ENCODE results near the gene TIMM22. TPM values are rescaled to one million over a fixed set of nuclear protein-coding genes. Genes with fewer than 3 reads are reported as not detected.

The TIMM22 gene
- total RNA-seq, 1 experiment from 2014 or later: 14.0 TPM

DNA sequence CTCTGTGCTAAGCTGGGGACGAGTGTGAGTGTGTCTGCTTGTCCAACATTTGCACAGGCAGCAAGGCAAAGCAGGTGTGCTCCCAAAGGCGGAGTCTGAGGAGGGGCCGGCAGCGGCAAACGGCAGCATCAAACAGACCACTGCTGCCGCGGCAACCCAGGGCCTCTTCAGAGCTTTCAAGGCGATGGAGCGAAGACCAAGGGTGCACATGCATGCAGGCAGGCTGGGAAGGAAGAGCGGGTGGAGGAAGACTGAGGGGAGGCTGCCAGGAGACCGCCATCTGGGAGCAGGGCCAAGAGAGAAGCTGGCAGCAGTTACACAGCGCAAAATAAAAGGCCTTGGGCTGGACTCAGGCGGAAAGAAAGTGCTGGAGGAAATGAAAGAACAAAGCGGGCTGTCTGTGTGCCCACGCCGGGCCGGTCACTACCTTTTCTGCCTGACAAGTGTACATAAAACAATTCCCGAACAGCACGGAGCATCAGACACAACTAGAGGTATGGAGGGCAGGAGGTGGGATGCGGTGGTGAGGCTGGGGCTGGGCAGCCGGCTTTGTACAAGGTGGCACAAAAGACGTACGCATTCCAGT lies 8.5 kb downstream of the TIMM22 start:
- CTCF ChIA-PET: interaction anchor here (1.5 kb wide), 1 partner anchor 50 kb away, joined by 3 read pairs; no protein-coding TSS in a partner anchor
- intact Hi-C loops (cut with micrococcal nuclease): no loop called here
- Histone ChIP-seq H3K9ac (ENCODE audit: low read length) (no peak overlapping the region), H3K9me3 (ENCODE audit: control insufficient read depth in 1 of 2, insufficient read depth in 1 of 2, low read depth in 1 of 2, low read length in 2 of 2) (no peaks in the 10 kb centered on the region), H3K9me2 (ENCODE audit: insufficient read depth) (no peaks in the 10 kb centered on the region), H4K20me1 (ENCODE audit: insufficient read depth) (no peaks in the 10 kb centered on the region), H3K27me3 (ENCODE audit: insufficient read depth, low read length) (no peaks in the 10 kb centered on the region), H3K36me3 (ENCODE audit: control insufficient read depth in 1 of 2, insufficient read depth in 2 of 2, low read length in 2 of 2) (peaks cover 24 to 27% of the 10 kb centered on the region in 2 experiments), H2AFZ (ENCODE audit: low read depth, low read length, poor library complexity, severe bottlenecking) (no peak overlapping the region), H3K79me2 (ENCODE audit: insufficient read depth, low read length) (peaks cover 4% of the 10 kb centered on the region; the same call in 1 of the 2 replicates), H3K4me2 (ENCODE audit: low read length) (no peak overlapping the region), H3K27ac (ENCODE audit: low read depth, low read length) (no peak overlapping the region), H3K4me1 (ENCODE audit: control insufficient read depth in 1 of 2, insufficient read depth in 2 of 2, low read length in 2 of 2) (no peaks in the 10 kb centered on the region), H3K4me3 (replicated peaks in 1 of 2; ENCODE audit: low read depth in 1 of 2, low read length in 2 of 2) (no peak overlapping the region)
- RAD21 ChIA-PET (ENCODE audit: low non-redundant PET in 1 of 2, low total read pairs in 2 of 2, uncharacterized antibody in 2 of 2, unreplicated experiment in 2 of 2): no interaction called here
- TF ChIP-seq SP1 (IDR thresholded peaks at IDR 0.05; ENCODE audit: low read depth) (no peak), SRF (IDR thresholded peaks at IDR 0.05; ENCODE audit: low read depth) (no peak), EZH2 (IDR thresholded peaks at IDR 0.05) (no peak), YY1 (IDR thresholded peaks at IDR 0.05; ENCODE audit: extremely low read depth, insufficient replicate concordance, low read depth, low read length) (no peak), CBX3 (IDR thresholded peaks at IDR 0.05; ENCODE audit: low read depth) (no peak)
- TF ChIP-seq, protein P1, sequence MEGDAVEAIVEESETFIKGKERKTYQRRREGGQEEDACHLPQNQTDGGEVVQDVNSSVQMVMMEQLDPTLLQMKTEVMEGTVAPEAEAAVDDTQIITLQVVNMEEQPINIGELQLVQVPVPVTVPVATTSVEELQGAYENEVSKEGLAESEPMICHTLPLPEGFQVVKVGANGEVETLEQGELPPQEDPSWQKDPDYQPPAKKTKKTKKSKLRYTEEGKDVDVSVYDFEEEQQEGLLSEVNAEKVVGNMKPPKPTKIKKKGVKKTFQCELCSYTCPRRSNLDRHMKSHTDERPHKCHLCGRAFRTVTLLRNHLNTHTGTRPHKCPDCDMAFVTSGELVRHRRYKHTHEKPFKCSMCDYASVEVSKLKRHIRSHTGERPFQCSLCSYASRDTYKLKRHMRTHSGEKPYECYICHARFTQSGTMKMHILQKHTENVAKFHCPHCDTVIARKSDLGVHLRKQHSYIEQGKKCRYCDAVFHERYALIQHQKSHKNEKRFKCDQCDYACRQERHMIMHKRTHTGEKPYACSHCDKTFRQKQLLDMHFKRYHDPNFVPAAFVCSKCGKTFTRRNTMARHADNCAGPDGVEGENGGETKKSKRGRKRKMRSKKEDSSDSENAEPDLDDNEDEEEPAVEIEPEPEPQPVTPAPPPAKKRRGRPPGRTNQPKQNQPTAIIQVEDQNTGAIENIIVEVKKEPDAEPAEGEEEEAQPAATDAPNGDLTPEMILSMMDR (IDR thresholded peaks at IDR 0.05 in 2 of 3, conservative IDR thresholded peaks at IDR 0.05 in 1 of 3; ENCODE audit: borderline replicate concordance in 1 of 3, insufficient read depth in 1 of 3, low read depth in 2 of 3, low read length in 2 of 3): no peak
- POLR2A ChIA-PET: no interaction called here
- no peak for DNase-seq (ENCODE audit: low read depth, low spot score)
- BruUV-seq (replicated peaks): no TSS peak
- ATAC-seq: no peak

DNA sequence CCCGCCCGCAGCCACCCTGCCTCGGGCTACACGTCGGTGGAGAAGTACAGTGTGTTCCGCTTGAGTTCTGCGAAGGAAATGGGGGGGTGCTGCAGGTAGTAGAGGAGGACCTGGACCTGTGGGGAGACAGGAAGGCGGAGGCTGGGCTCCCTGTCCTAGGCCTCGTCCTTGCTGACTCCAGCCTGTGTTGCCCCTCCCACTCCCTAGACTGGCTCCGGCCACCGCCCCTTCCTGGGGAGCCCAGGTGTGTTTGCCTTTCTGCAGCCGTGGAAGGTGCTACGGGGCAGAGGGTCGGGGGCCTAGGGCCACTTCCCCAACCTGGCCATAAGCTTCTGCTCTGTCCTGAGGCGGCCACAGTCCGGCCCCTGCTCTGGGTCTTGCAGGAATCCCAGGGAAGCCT lies 9.1 kb downstream of the TIMM22 start:
- BruUV-seq (replicated peaks): no TSS peak
- Histone ChIP-seq H3K9me2 (ENCODE audit: insufficient read depth) (no peaks in the 10 kb centered on the region), H4K20me1 (ENCODE audit: insufficient read depth) (no peaks in the 10 kb centered on the region), H2AFZ (ENCODE audit: low read depth, low read length, poor library complexity, severe bottlenecking) (no peak overlapping the region), H3K9me3 (ENCODE audit: control insufficient read depth in 1 of 2, insufficient read depth in 1 of 2, low read depth in 1 of 2, low read length in 2 of 2) (no peaks in the 10 kb centered on the region), H3K27me3 (ENCODE audit: insufficient read depth, low read length) (no peaks in the 10 kb centered on the region), H3K4me2 (ENCODE audit: low read length) (no peak overlapping the region), H3K9ac (ENCODE audit: low read length) (no peak overlapping the region), H3K4me1 (ENCODE audit: control insufficient read depth in 1 of 2, insufficient read depth in 2 of 2, low read length in 2 of 2) (no peaks in the 10 kb centered on the region), H3K4me3 (replicated peaks in 1 of 2; ENCODE audit: low read depth in 1 of 2, low read length in 2 of 2) (no peak overlapping the region), H3K36me3 (ENCODE audit: control insufficient read depth in 1 of 2, insufficient read depth in 2 of 2, low read length in 2 of 2) (peaks cover 18 to 23% of the 10 kb centered on the region in 2 experiments), H3K27ac (ENCODE audit: low read depth, low read length) (no peak overlapping the region), H3K79me2 (ENCODE audit: insufficient read depth, low read length) (no peaks in the 10 kb centered on the region)
- DNase-seq (ENCODE audit: low read depth, low spot score): no peak
- CTCF ChIA-PET: no interaction called here
- POLR2A ChIA-PET: no interaction called here
- ATAC-seq: no peak
- intact Hi-C loops (cut with micrococcal nuclease): no loop called here
- RAD21 ChIA-PET (ENCODE audit: low non-redundant PET in 1 of 2, low total read pairs in 2 of 2, uncharacterized antibody in 2 of 2, unreplicated experiment in 2 of 2): no interaction called here
- TF ChIP-seq POLR2A (IDR thresholded peaks at IDR 0.05; ENCODE audit: borderline replicate concordance, extremely low read depth, insufficient read depth, insufficient read length): no peak
- TF ChIP-seq, protein P2, sequence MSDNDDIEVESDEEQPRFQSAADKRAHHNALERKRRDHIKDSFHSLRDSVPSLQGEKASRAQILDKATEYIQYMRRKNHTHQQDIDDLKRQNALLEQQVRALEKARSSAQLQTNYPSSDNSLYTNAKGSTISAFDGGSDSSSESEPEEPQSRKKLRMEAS (IDR thresholded peaks at IDR 0.05): no peak
- TF ChIP-seq, protein P3, sequence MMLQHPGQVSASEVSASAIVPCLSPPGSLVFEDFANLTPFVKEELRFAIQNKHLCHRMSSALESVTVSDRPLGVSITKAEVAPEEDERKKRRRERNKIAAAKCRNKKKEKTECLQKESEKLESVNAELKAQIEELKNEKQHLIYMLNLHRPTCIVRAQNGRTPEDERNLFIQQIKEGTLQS (IDR thresholded peaks at IDR 0.05): no peak
- no peak for TF ChIP-seq SP1 (IDR thresholded peaks at IDR 0.05; ENCODE audit: low read depth)
- TF ChIP-seq ELF1 (IDR thresholded peaks at IDR 0.05; ENCODE audit: borderline replicate concordance, low read depth): no peak
- TF ChIP-seq, protein P1 (IDR thresholded peaks at IDR 0.05 in 2 of 3, conservative IDR thresholded peaks at IDR 0.05 in 1 of 3; ENCODE audit: borderline replicate concordance in 1 of 3, insufficient read depth in 1 of 3, low read depth in 2 of 3, low read length in 2 of 3): no peak
- no peak for TF ChIP-seq CBX3 (IDR thresholded peaks at IDR 0.05; ENCODE audit: low read depth)
- TF ChIP-seq YY1 (IDR thresholded peaks at IDR 0.05; ENCODE audit: extremely low read depth, insufficient replicate concordance, low read depth, low read length): no peak
- no peak for TF ChIP-seq ZFX (IDR thresholded peaks at IDR 0.05)

Measured in HCT116 (cell line).